HepG2 (cell line): ENCODE data around the gene IKBKE.

ENCODE experiments used
- CTCF ChIP-seq: sonication (generic); formaldehyde crosslinking; IDR thresholded peaks from 2 replicates; pipeline ENCODE4 v1.5.0; 2020; ENCODE audit warnings: mild to moderate bottlenecking, missing genetic modification reagents, moderate library complexity
- E2F5 ChIP-seq: sonication (generic); formaldehyde crosslinking; conservative IDR thresholded peaks from 2 replicates; pipeline ENCODE4 v1.4.0; 2020; ENCODE audit warnings: missing genetic modification reagents
- RFX5 ChIP-seq: IDR thresholded peaks from 2 replicates; pipeline ENCODE4 v1.6.1; 2011; ENCODE audit warnings: low read depth, low read length, improper control_type of control experiment
- SMC3 ChIP-seq: IDR thresholded peaks from 2 replicates; pipeline ENCODE4 v1.6.1; 2011; ENCODE audit warnings: low read length, improper control_type of control experiment
- THAP9 ChIP-seq: sonication (generic); formaldehyde crosslinking; IDR thresholded peaks from 2 replicates; pipeline ENCODE4; 2020; ENCODE audit warnings: missing genetic modification reagents, mild to moderate bottlenecking, borderline replicate concordance
- UBTF ChIP-seq: sonication (generic); formaldehyde crosslinking; IDR thresholded peaks from 2 replicates; pipeline ENCODE4 v1.4.0; 2020; ENCODE audit warnings: mild to moderate bottlenecking, missing genetic modification reagents
- ZHX1 ChIP-seq: sonication (generic); formaldehyde crosslinking; IDR thresholded peaks from 2 replicates; pipeline ENCODE4 v1.8.1; 2022; ENCODE audit warnings: low read depth, mild to moderate bottlenecking, missing genetic modification reagents

- TF ChIP-seq UBTF (CRISPR knock-in tag) (no peak), RFX5 (no peak), CTCF (CRISPR knock-in tag) (no peak), ZHX1 (no peak), THAP9 (no peak), E2F5 (CRISPR knock-in tag) (no peak), SMC3 (no peak)
Measured at GRCh38 chr1:206457408-206458120, 12.7 kb upstream of the IKBKE start.
